Activated T-helper 9 cell treated with anti-CD3 and anti-CD28 coated beads, Interleukin-2, amount 50 U/mL, for 16 hours (primary cell): ENCODE data around the gene POLD2.

ENCODE experiments used
- DNase-seq: peaks from one replicate; pipeline ENCODE4 v3.0.0-alpha.2; 2020; ENCODE audit warnings: low read depth

Gene POLD2

GRCh38 chr7:44082541-44083207 is 40.7 kb downstream of the POLD2 start:
- DNase-seq = peak; percentile 98

DNA sequence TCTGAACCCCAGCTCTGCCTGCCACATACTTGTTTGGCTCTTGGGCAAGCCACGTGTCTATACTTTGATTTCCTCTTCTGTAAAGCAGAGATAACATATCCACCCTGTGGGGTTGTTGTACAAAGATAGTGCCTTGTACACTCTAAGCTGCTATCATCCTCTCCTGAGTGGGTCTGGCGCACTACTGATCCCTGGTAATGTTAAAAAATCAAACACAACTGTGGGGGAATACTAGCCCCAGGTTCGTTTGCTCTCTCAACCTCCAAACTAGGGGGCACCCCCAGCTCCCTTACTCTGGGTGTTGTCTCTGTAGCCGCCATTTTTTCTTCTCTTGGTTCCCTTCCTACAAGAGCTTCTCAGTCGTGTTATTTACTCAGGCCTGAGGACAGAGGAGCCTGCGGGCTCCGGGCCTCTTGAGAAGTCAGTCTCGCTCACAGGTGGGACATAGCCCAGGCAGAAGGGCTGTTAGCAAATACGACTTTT is 42.0 kb downstream of the POLD2 start:
- DNase-seq = no peak

GRCh38 chr7:44080686-44081265 is 42.6 kb downstream of the POLD2 start:
- no peak for DNase-seq

GRCh38 chr7:44080118-44080517 is 43.2 kb downstream of the POLD2 start:
- no peak for DNase-seq

DNA sequence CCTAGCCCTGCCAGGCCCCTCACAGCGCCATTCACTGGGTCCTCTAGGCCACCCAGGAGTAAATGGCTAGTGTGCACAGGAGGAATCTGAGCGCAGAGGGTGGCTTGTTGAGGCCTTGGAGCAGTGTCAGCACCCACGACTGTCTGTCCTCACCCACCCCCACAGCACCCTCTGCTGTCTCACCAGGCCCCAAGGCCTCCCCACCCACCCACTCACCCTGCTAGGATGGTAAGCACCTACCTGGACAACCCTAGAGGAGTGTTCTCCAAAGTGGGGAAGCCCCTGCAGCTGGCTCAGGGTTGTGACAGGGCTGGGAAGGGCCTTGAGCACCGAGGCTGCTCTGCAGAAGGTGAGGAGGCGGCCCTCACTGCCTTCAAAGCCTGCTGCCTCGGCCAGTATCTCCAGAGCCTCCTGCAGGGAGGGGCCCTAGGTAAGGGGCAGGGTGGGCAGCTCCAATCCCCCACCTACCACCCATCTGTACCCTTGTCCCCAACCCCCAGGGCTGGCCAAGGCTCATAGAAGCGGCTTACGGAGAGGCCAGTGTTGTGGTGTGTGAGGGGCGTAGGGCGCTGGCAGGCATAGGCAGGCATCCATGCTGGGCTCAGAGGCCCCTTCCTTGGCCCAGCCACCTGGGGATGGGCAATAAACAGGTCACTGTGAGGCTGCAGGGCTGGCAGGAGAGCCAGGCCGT is 43.9 kb downstream of the POLD2 start:
- DNase-seq = no peak

DNA sequence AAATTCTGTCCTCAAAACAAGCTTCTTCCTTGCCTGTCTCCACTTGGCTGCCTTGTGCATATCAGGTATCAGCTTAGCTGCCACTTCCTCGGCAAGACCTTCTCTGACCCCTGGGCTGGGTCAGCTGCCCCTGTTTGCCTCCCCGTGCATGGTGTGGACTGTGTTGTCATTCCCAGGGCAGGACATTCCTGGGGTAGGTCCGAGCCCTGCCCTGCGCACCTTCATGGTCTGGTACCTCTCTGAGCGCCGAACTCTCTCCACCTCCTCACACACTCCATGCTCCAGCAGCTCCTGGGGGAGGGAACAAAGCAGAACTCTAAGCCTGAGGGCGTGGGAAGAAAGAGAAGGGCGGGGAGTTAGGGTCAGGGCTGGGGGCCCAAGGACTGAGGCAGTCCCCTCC is 44.8 kb downstream of the POLD2 start:
- DNase-seq = no peak

GRCh38 chr7:44077681-44078091 is 45.7 kb downstream of the POLD2 start:
- no peak for DNase-seq

GRCh38 chr7:44077061-44077460 is 46.3 kb downstream of the POLD2 start:
- DNase-seq = no peak

DNA sequence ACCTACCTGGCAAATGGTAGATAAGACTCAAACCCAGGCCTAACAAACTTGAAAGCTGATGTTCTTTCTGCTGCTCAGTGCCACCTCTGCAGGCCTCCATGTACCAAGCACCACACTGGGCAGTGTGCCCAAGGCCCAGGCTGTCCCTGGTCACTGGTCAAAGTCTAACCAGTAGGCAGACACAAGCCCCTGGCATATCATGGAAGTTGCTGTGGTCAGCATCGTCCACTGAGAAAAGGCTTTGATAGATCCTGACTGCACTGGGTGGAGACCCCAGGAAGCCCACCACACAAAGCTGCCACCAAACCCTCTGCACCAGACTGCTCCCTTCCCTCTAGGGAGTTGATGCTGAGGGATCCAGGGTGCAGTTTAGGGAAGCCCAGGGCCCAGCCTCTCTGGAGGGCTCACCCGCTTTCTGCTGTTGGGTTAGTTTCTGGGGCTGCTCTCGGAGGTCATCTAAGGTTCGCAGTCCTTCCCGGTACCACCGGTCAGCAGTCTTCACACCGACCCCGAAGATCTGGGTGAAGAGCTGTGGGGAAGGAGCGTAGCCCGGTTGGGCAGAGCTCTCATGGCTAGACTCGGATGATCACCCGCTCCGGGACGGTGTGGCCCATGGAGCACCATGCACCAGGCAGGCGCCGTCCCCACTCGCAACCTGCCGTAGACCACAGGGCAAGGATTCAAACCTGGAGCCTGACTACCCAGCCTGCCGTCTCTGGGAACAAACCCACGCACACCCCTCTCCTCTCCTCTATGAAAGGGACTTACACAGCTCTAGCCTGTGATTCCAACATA is 47.0 kb downstream of the POLD2 start:
- no peak for DNase-seq

- no peak for DNase-seq
These were observed 47.9 kb downstream of the POLD2 start for GRCh38 chr7:44075296-44076075.

GRCh38 chr7:44074349-44074695 is 49.0 kb downstream of the POLD2 start:
- DNase-seq = no peak

- DNase-seq = no peak
These were observed 49.5 kb downstream of the POLD2 start for GRCh38 chr7:44073664-44074348.

DNA sequence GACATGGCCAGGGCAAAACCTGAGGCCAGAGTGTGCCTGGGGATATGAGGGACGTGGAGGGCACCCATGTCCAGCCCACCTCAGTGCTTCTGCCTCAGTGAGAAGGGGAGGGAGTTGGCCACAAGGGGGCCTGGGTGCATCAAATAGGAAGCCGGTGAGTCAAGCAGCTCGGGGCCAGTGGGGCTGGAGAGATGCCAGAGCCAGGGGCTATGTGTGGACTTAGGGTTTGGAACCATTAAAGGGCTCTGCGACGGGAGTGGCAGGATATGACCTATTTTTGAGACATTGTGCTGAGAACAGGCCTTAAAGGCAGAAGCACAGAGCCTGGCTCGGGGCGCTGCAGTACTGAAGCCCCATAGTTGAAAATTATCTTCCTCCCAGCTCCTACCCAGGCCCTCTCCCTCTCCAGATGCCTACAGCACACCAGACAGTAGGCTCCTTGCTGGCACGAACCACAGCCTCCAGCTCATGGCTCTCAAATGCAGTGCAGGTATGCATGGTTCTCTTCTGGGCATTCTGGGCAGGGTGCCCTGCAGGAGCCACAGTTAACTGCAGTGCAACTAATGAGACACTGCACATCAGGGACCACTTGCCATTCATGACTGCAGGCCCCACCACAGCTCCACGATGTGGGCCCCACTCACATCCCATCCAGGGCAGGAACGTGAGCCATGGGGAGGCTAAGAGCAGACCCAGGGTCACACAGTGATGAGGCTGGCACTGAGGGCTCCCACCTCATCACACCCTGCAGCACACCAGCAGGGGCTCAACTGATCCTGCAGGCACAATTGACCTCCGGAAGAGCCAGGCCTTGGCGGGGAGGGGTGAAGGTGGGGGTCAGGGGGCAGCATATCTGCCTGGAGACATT is 50.8 kb downstream of the POLD2 start:
- no peak for DNase-seq

GRCh38 chr7:44071726-44072363 is 51.5 kb downstream of the POLD2 start:
- no peak for DNase-seq

GRCh38 chr7:44068054-44068453 is 55.3 kb downstream of the POLD2 start:
- no peak for DNase-seq

GRCh38 chr7:44067064-44067951 is 56.0 kb downstream of the POLD2 start:
- DNase-seq = no peak

GRCh38 chr7:44066494-44067063 is 56.8 kb downstream of the POLD2 start:
- DNase-seq = no peak

- no peak for DNase-seq
These were observed 57.3 kb downstream of the POLD2 start for GRCh38 chr7:44066111-44066460.
